Activated CD8-positive, alpha-beta memory T cell treated with anti-CD3 and anti-CD28 coated beads for 36 hours (primary cell): ENCODE results near the gene CDH4. TPM values are rescaled to one million over a fixed set of nuclear protein-coding genes. Genes with fewer than 3 reads are reported as not detected.

Experiments
- CTCF ChIA-PET: fragments of 350-600 bp; sonication (Branson Sonifier 250); formaldehyde crosslinking; loops from one replicate; lab custom pipeline; 2021; ENCODE audit warnings: antibody characterized with exemption; lab: Charles Lee
- POLR2A ChIA-PET: fragments of 350-600 bp; sonication (Branson Sonifier 250); formaldehyde crosslinking; loops from one replicate; lab custom pipeline; 2021; ENCODE audit warnings: antibody characterized with exemption; lab: Charles Lee
- total RNA-seq, 2 experiments: library from RNA; stranded (reverse); gene quantifications; one replicate each; pipeline ENCODE4 v1.2.3, GENCODE V29; 2021

The CDH4 gene
- total RNA-seq, 2 experiments from 2014 or later: not detected

- ChIA-PET CTCF (no interaction called here), POLR2A (no interaction called here)
Measured at GRCh38 chr20:61658563-61658962, 406.5 kb downstream of the CDH4 start.

GRCh38 chr20:61659246-61659993 is 407.4 kb downstream of the CDH4 start:
- ChIA-PET CTCF (no interaction called here), POLR2A (no interaction called here)

DNA sequence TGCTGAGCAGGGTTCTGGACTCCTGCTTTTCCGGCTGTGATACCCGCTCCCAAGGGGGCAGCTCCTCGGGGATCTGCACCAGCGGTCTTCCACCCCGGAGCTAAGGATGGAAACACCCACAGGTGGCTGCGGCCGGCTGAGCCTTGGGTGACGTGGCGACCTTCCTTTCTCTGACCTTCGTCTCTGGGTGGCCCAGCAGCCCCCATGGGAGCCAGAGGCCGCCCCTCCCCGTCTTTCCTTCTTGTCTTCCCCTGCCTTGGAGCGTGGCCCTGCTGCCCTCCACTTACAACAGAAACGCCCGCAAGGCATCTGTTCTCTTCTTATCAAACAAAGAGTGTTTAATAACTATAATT is 407.9 kb downstream of the CDH4 start:
- ChIA-PET POLR2A (no interaction called here), CTCF (no interaction called here)

GRCh38 chr20:61660559-61660958 is 408.5 kb downstream of the CDH4 start:
- POLR2A ChIA-PET: no interaction called here
- CTCF ChIA-PET: no interaction called here

DNA sequence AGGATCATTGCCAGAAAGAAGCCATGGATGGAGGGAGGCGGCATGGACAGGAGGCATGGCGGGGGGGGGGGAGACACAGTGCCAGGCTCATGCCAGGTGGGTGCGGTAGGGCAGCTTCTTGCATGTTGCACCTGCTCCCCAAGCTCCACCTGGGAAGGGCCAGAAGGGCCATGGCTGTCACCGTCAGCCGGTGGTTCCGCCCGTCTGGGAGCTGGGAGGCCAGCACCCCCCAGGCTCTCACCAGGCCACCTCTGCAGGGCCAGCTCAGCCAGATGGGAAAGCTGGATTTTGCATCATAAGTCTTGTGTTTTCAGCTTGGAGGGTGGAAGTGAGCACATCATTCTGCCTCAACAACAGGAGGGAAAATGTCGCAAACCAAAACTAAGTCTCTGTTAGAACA is 409.0 kb downstream of the CDH4 start:
- POLR2A ChIA-PET: interaction anchor here (0.6 kb wide), 1 partner anchor 69 kb away, joined by 3 read pairs; no protein-coding TSS in a partner anchor
- CTCF ChIA-PET: no interaction called here

- POLR2A ChIA-PET: interaction anchor here (0.6 kb wide), 1 partner anchor 68 kb away, joined by 3 read pairs; no protein-coding TSS in a partner anchor
- CTCF ChIA-PET: no interaction called here
Measured at GRCh38 chr20:61661583-61661982, 409.5 kb downstream of the CDH4 start.

- ChIA-PET POLR2A (no interaction called here), CTCF (no interaction called here)
Measured at GRCh38 chr20:61662226-61662967, 410.3 kb downstream of the CDH4 start.

DNA sequence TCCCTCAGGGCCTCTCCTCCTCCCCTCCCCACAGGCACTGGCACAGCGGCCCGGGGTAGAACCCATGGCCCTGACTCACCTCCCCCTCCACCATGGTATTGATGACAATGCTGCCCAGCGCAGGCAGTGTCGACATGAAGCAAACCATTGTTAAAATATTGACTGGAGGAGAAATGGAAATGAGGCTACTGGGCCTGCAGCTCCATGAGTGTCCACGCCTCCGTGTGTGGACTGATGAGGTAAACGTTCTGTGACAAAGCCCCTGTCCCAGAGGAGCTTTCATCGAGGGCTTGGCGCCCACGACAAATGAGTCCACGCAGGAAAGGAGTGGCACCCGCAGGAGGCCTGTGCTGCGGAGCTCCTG is 410.9 kb downstream of the CDH4 start:
- POLR2A ChIA-PET: no interaction called here
- CTCF ChIA-PET: no interaction called here

DNA sequence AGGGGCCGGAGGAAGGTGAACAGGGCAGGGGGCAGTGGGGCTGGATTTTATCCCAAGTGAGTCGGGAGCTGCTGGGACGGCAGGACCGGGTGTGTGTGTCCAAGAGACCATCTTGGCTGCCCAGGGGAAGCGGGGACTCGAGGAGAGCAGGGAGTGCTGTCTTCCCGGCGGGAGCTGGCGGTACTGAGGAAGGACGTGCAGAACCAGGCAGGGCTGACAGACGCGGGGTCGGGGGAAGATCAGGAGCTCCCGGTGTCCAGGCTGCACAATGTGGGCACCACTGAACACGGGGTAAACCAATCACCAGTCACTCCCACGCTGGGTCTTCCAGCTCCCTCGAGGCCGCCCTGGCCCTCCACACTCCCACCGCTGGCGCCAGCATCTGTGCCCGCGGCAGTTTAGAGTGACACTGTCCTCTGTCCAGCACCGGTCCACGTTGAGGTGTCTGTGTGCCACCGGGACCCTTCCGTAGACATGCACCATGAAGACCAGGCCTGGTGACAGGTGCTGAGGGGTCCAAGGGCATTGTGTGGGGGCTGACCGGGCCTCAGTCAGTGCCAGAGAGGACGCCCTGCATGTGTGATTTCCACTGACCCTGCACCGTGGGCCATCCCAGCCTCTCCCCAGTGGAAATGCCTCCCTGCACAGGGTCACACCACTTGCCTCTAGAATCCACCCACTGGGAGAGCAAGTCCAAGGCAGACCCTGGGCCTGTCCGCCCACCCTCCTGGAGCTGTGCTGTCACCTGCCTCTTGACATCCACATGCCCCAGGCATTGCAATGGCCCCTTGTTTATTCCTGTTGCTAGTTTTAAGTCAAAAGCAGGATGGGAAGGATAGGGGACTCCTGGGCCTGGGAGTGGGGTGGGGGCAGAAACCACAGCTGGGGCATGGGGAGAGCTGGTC is 411.7 kb downstream of the CDH4 start:
- POLR2A ChIA-PET: no interaction called here
- CTCF ChIA-PET: no interaction called here

DNA sequence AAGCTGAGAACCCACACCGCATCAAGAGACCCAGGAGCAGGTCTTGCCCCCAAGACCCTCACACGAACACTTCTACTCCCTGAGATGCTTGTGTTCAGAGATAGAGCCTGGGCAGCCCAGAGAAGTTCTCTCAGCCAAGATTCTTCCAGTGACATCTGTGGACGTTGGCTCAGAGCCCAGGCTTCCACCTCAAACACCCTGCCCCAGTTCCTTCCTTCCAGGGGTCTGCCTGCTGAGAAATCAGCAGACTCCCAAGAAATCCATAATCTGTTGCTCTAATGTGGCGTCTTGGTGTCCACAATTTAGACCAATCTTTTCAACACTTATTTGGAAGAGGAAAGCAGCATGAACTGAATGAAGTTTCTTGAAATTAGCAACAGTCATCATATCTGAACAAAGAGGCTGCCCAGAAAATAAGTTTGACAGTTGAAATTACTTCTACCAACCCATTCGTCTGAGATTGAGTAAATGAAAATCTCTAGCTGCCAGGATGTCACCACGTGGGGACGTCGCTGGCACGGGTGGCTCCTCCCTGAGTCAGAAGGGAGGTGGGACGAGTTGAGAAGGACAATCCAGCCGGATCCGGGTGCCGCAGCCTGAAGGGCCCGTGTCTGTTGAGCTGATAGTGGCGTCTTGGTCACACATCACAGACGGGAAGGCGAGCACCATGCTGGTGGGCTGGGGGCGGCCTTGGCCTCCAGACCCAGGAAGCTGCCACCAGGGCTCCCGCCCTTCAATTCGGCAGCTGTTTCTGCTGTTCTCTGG is 412.7 kb downstream of the CDH4 start:
- CTCF ChIA-PET: no interaction called here
- POLR2A ChIA-PET: no interaction called here

- ChIA-PET CTCF (no interaction called here), POLR2A (no interaction called here)
Measured at GRCh38 chr20:61665528-61666470, 413.7 kb downstream of the CDH4 start.

GRCh38 chr20:61666471-61666832 is 414.4 kb downstream of the CDH4 start:
- POLR2A ChIA-PET: no interaction called here
- CTCF ChIA-PET: no interaction called here

- POLR2A ChIA-PET: no interaction called here
- CTCF ChIA-PET: no interaction called here
Measured at GRCh38 chr20:61667056-61667792, 415.2 kb downstream of the CDH4 start.

- POLR2A ChIA-PET: no interaction called here
- CTCF ChIA-PET: no interaction called here
Measured at GRCh38 chr20:61668065-61668650, 416.1 kb downstream of the CDH4 start.

DNA sequence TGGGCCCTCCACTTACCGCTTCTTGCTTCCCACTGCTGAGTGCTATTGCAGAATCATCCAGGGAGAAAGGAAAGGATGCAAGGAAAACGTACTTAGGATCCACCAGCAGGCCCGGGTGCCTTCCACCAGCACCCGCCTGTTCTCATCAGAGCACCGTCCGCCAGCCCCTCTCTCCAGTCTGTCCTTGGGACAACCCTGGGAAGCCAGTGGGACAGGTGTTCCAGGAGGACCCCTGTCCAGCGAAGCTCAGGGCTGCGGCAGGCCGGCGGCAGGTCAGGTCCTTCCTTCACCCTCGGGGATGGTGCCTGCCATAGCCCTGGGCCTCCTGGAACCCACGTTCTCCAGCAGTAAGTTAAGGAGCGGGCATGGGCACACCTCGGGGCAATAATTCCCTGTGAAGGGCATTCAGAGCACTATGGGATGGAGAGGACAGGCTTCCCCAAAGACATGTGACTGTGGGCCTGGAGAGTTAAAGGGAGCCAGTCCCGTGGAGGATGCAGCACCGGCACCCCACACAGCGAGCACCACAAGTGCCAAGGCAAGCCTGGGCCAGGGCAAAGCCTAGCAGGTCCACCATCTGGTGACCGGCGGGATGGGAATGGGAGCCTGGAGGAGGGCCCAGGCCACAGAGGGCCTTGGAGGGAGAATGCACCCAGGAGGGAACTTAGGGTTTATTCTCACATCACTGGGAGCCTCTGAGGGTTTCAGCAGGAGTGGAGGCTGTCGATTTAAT is 416.9 kb downstream of the CDH4 start:
- ChIA-PET CTCF (no interaction called here), POLR2A (no interaction called here)

DNA sequence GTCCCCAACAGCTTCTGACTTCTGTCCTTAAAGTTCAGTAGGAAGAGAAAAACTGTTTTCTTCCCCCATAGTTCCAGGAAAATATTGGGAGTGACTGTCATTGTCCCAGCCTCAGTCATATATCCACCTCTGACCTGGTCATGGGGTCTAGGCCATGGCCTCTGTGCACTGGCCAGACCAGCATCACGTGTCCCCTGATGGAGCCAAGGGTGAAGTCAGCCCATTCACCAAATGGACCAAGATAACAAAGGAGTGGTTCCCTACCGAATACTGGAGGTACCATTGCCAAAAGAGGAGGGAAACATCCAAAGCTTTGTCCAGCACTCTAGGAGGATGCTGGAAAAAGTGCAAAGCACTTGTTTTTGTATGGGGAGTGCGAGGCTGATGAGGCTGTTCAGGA is 418.2 kb downstream of the CDH4 start:
- CTCF ChIA-PET: no interaction called here
- POLR2A ChIA-PET: no interaction called here

- POLR2A ChIA-PET: no interaction called here
- CTCF ChIA-PET: no interaction called here
Measured at GRCh38 chr20:61671559-61671958, 419.5 kb downstream of the CDH4 start.
